ENCODE data around the gene ANKRD16. TPM values are rescaled to one million over a fixed set of nuclear protein-coding genes. Genes with fewer than 3 reads are reported as not detected.
A peak's percentile ranks its signal among the peaks of the same experiment; 100 is the strongest.

Gene ANKRD16
- polyA plus RNA-seq, 3 donors, result 1.4 to 2.9 (median 2.1) TPM

DNA sequence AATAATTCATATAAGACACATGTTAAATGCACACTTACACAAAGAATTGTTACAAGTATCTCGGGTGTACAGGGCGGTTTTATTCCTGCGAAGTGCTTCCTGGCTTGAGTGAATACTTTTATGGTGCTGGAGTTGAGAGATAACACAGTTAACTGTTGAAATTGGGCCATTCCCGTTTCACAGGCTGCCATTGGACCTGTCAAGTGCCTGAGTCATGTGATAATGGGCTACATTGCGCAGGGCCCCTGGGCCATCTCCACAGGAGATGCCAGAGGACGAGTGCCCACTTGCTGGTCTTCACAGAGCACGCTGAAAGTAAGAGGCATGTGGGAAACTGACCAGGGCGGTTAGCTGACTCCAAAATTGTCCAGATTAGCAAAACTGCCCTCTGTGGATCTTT lies 5.2 kb upstream of the ANKRD16 start:
- Mint-ChIP-seq H3K36me3 (peaks cover 49 to 56% of the 10 kb centered on the region in 2 donors), H3K9me3 (peaks cover 6 to 14% (median 11%) of the 10 kb centered on the region in 7 donors), H3K27me3 (ENCODE audit: low read depth in 3 of 3) (no peaks in the 10 kb centered on the region), H3K4me3 (no peak overlapping the region), H3K27ac (peak overlapping the region in 2 of 7 donors; percentile 1 to 3), H3K4me1 (peaks cover 21% of the 10 kb centered on the region)
- peaks cover 9 to 10% of the 10 kb centered on the region in 2 donors for H3K4me1 ChIP-seq (ENCODE audit: control insufficient read depth in 1 of 2, insufficient read depth in 2 of 2, low read length in 2 of 2)
- no peak overlapping the region for H3K9ac ChIP-seq (ENCODE audit: insufficient read depth, low read length, poor library complexity, severe bottlenecking)
- no peak for TF ChIP-seq CTCF (IDR thresholded peaks at IDR 0.05)
- H3K79me2 ChIP-seq (ENCODE audit: insufficient read depth, low read length), result peaks cover 80% of the 10 kb centered on the region
- no peak overlapping the region for H3K4me3 ChIP-seq (replicated peaks in 1 of 3; ENCODE audit: low read depth in 2 of 3, low read length in 3 of 3)
- intact Hi-C loops (cut with micrococcal nuclease), result no loop called here
- no peak overlapping the region for H2AFZ ChIP-seq (ENCODE audit: insufficient read depth, low read depth, low read length, poor library complexity, severe bottlenecking)
- no peak for DNase-seq
- H3K36me3 ChIP-seq (replicated peaks in 1 of 2; ENCODE audit: control insufficient read depth in 1 of 2, insufficient read depth in 2 of 2, low read length in 2 of 2), result peaks cover 18 to 53% of the 10 kb centered on the region in 2 donors
- H3K27ac ChIP-seq (ENCODE audit: low read depth in 1 of 2, low read length in 2 of 2), result no peak overlapping the region
- peaks cover 7 to 12% of the 10 kb centered on the region in 2 donors for H3K9me3 ChIP-seq (replicated peaks in 1 of 2; ENCODE audit: control insufficient read depth in 1 of 2, insufficient read depth in 1 of 2, low read length in 2 of 2)
- H4K20me1 ChIP-seq (ENCODE audit: insufficient read depth, low read length), result peaks cover 68% of the 10 kb centered on the region
- H3K27me3 ChIP-seq (ENCODE audit: control insufficient read depth in 2 of 2, insufficient read depth in 2 of 2, low read length in 2 of 2), result no peaks in the 10 kb centered on the region
- 97% methylated on average over 5 of the region's 8 CpGs for WGBS (ENCODE audit: insufficient coverage)
- no peak overlapping the region for H3K4me2 ChIP-seq (replicated peaks; ENCODE audit: extremely low read depth, low read length, poor library complexity, severe bottlenecking)

GRCh38 chr10:5894403-5894802 lies 4.7 kb upstream of the ANKRD16 start:
- Mint-ChIP-seq H3K27me3 (ENCODE audit: low read depth in 3 of 3) (no peaks in the 10 kb centered on the region), H3K36me3 (peaks cover 49 to 56% of the 10 kb centered on the region in 2 donors), H3K4me1 (peaks cover 21% of the 10 kb centered on the region), H3K9me3 (peaks cover 6 to 14% (median 11%) of the 10 kb centered on the region in 7 donors), H3K4me3 (no peak overlapping the region), H3K27ac (no peak overlapping the region)
- H4K20me1 ChIP-seq (ENCODE audit: insufficient read depth, low read length), result peaks cover 67% of the 10 kb centered on the region
- no peak overlapping the region for H2AFZ ChIP-seq (ENCODE audit: insufficient read depth, low read depth, low read length, poor library complexity, severe bottlenecking)
- H3K4me3 ChIP-seq (replicated peaks in 1 of 3; ENCODE audit: low read depth in 2 of 3, low read length in 3 of 3), result no peak overlapping the region
- no peak overlapping the region for H3K27ac ChIP-seq (ENCODE audit: low read depth in 1 of 2, low read length in 2 of 2)
- intact Hi-C loops (cut with micrococcal nuclease), result no loop called here
- peaks cover 18 to 53% of the 10 kb centered on the region in 2 donors for H3K36me3 ChIP-seq (replicated peaks in 1 of 2; ENCODE audit: control insufficient read depth in 1 of 2, insufficient read depth in 2 of 2, low read length in 2 of 2)
- peaks cover 9 to 12% of the 10 kb centered on the region in 2 donors for H3K4me1 ChIP-seq (ENCODE audit: control insufficient read depth in 1 of 2, insufficient read depth in 2 of 2, low read length in 2 of 2)
- no peak overlapping the region for H3K9ac ChIP-seq (ENCODE audit: insufficient read depth, low read length, poor library complexity, severe bottlenecking)
- H3K4me2 ChIP-seq (replicated peaks; ENCODE audit: extremely low read depth, low read length, poor library complexity, severe bottlenecking), result no peak overlapping the region
- no peaks in the 10 kb centered on the region for H3K27me3 ChIP-seq (ENCODE audit: control insufficient read depth in 2 of 2, insufficient read depth in 2 of 2, low read length in 2 of 2)
- H3K79me2 ChIP-seq (ENCODE audit: insufficient read depth, low read length), result peaks cover 77% of the 10 kb centered on the region
- WGBS (ENCODE audit: insufficient coverage), result 86% methylated on average over 1 of the region's 4 CpGs
- H3K9me3 ChIP-seq (replicated peaks in 1 of 2; ENCODE audit: control insufficient read depth in 1 of 2, insufficient read depth in 1 of 2, low read length in 2 of 2), result peaks cover 7 to 12% of the 10 kb centered on the region in 2 donors
- TF ChIP-seq CTCF (IDR thresholded peaks at IDR 0.05), result no peak
- DNase-seq, result no peak

Measured in CD14-positive monocyte (primary cell).